Peyer's patch (tissue), 4 donors: ENCODE results near the gene SLC25A34.

ENCODE experiments used
- CTCF ChIP-seq, 6 experiments: fragments of 450-650 bp in 4 of 6; fragments of 200-600 bp in 2 of 6; sonication (generic) in 1 of 6; IDR thresholded peaks; one replicate each; pipeline ENCODE4 v1.5.1; 2017 to 2019; ENCODE audit warnings: antibody characterized with exemption in 6 of 6, mild to moderate bottlenecking in 3 of 6, moderate library complexity in 1 of 6
- POLR2A ChIP-seq, 2 donors: fragments of 450-650 bp; IDR thresholded peaks; one replicate each; pipeline ENCODE4 v1.5.1; 2017; ENCODE audit warnings: antibody characterized with exemption in 2 of 2, mild to moderate bottlenecking in 2 of 2, moderate library complexity in 2 of 2

- TF ChIP-seq CTCF (IDR thresholded peaks at IDR 0.05), result no peak
- TF ChIP-seq POLR2A (IDR thresholded peaks at IDR 0.05), result no peak
These were observed 15.2 kb upstream of the SLC25A34 start for GRCh38 chr1:15720861-15721260.
